ENCODE data around the gene LINC01488. TPM values are rescaled to one million over a fixed set of nuclear protein-coding genes. Genes with fewer than 3 reads are reported as not detected.

Gene LINC01488
- total RNA-seq, 2 donors from 2014 or later: not detected

DNA sequence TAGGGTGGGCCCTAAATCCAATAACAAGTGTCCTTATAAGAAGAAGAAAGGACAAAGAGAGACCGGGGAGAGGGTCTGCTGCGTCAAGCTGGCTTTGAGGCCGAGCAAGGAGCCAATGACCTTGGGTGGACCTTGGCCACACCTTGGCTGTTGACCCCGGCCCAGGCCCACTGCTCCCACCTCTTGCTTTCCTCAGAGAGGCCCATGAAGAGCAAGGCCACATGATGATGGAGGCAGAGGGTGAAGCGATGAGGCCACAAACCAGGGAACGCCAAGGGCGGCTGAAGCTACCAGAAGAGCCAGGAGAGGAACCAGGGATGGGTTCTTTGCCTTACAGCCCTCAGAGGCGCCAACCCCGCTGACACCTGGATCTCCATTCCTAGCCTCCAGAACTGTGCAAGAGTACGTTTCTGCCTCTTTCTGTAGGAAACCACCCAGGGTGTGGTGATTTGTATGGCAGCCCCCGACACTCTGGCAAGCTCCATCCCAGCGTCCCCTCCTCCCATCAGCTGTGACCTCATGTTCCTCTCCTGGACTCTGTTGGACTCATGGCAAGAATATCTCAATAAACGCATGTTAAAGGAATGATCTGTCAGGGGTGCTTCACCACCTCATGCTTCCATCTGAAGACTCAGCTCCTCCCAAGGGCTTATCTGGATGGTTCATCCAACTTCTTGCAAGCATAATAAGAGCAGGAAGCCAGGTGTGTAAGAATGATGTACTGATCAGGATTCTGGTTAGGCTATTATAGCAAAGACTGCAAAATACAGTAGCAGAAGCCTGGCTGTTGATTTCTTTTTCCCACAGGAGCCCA, 41.6 kb upstream of the LINC01488 start:
- no peak for TF ChIP-seq CTCF (IDR thresholded peaks at IDR 0.05)

GRCh38 chr11:69440876-69441275, 40.6 kb upstream of the LINC01488 start:
- ATAC-seq (ENCODE audit: insufficient number of reproducible peaks, low FRiP score, low read depth) (no peak), DNase-seq (ENCODE audit: low spot score) (no peak)
- Histone ChIP-seq H3K4me3 (no peak overlapping the region), H3K36me3 (no peaks in the 10 kb centered on the region), H3K4me1 (ENCODE audit: control insufficient read depth in 1 of 2, low read depth in 2 of 2) (peaks cover 11 to 25% of the 10 kb centered on the region in 2 donors), H3K27ac (no peak overlapping the region), H3K27me3 (replicated peaks; ENCODE audit: insufficient read depth) (no peaks in the 10 kb centered on the region), H3K9me3 (no peaks in the 10 kb centered on the region)
- TF ChIP-seq CTCF (IDR thresholded peaks at IDR 0.05): no peak

More for the DNA sequence above, 41.6 kb upstream of the LINC01488 start:
- Histone ChIP-seq H3K27ac (no peak overlapping the region), H3K4me1 (ENCODE audit: control insufficient read depth in 1 of 2, low read depth in 2 of 2) (peaks cover 11 to 23% of the 10 kb centered on the region in 2 donors), H3K9me3 (no peaks in the 10 kb centered on the region), H3K36me3 (no peaks in the 10 kb centered on the region), H3K27me3 (replicated peaks; ENCODE audit: insufficient read depth) (no peaks in the 10 kb centered on the region), H3K4me3 (no peak overlapping the region)
- ATAC-seq (ENCODE audit: insufficient number of reproducible peaks, low FRiP score, low read depth) (no peak), DNase-seq (ENCODE audit: low spot score) (no peak)

DNA sequence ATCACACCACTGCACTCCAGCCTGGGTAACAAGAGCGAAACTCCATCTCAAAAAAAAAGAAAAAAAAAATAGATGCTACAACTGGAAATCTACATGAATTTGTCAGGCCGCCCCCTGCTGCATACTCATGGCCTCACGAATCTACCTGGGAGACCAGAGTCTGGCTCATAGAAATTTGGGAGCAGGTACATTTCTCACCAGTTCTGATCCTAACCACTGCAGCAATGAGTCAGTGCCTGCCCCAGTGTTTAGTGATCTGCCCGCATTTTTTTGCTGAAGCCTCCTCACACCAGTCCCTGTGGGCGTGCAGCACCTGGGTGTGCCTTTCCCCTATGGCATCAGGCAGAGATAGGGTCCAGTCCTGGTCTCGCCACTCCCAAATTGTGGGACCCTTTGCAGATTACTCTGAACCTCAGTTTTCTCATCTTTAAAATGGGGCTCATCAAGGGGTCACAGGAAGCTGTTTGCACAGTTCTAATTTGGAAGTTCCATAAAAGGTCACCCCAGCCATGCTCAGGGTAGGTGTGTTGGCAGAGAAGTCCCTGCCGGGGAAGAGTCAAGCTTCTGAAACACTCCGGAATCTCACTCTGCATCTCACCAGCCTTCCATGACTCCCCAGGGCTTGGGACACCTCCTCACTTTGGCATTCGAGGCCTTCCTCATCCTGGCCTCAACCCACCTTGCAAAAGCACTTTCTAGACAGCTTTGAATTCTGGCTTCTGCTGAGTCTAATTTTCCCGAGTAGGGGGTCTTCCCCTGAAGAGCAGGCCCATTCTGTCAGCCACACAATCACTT, 39.3 kb upstream of the LINC01488 start:
- no peak for TF ChIP-seq CTCF (IDR thresholded peaks at IDR 0.05)
- Histone ChIP-seq H3K4me1 (ENCODE audit: control insufficient read depth in 1 of 2, low read depth in 2 of 2) (peaks cover 11 to 25% of the 10 kb centered on the region in 2 donors), H3K27me3 (replicated peaks; ENCODE audit: insufficient read depth) (no peaks in the 10 kb centered on the region), H3K36me3 (no peaks in the 10 kb centered on the region), H3K9me3 (no peaks in the 10 kb centered on the region), H3K27ac (no peak overlapping the region), H3K4me3 (no peak overlapping the region)
- ATAC-seq (ENCODE audit: insufficient number of reproducible peaks, low FRiP score, low read depth): no peak
- DNase-seq (ENCODE audit: low spot score): no peak

DNA sequence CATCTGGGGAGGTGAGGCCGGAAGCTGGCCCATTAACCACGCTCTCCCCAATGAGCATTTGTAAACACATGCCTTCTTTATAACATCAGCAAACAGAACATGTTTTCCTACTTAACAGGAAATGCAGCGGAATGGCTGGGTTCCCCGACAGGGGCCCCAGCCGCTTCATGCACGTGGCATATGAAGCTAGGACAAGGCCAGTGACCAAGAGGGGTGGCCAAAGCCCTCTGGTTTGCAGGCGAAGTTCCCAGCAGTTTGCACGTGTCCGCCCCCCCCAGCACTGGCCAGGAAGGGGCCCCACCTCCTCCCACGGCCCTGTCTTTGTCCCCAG, 38.7 kb upstream of the LINC01488 start:
- no peaks in the 10 kb centered on the region for H3K27me3 ChIP-seq (replicated peaks; ENCODE audit: insufficient read depth)
- DNase-seq (ENCODE audit: low spot score) (no peak), ATAC-seq (ENCODE audit: insufficient number of reproducible peaks, low FRiP score, low read depth) (no peak)
- peak overlapping the region in 1 of 2 donors; percentile 65 for H3K27ac ChIP-seq
- H3K9me3 ChIP-seq: no peaks in the 10 kb centered on the region
- peaks cover 11 to 25% of the 10 kb centered on the region in 2 donors for H3K4me1 ChIP-seq (ENCODE audit: control insufficient read depth in 1 of 2, low read depth in 2 of 2)
- no peaks in the 10 kb centered on the region for H3K36me3 ChIP-seq
- TF ChIP-seq CTCF (IDR thresholded peaks at IDR 0.05): no peak
- peak overlapping the region; percentile 74 for H3K4me3 ChIP-seq
